ENCODE data around the gene IL20RB. TPM values are rescaled to one million over a fixed set of nuclear protein-coding genes. Genes with fewer than 3 reads are reported as not detected.
"Not testable (repeated sequence)": the region's sequence is repeated elsewhere in the genome, so short reads cannot be mapped to it uniquely, and the experiment has no call there.

Gene IL20RB
- total RNA-seq, 1 donor from 2014 or later: not detected

DNA sequence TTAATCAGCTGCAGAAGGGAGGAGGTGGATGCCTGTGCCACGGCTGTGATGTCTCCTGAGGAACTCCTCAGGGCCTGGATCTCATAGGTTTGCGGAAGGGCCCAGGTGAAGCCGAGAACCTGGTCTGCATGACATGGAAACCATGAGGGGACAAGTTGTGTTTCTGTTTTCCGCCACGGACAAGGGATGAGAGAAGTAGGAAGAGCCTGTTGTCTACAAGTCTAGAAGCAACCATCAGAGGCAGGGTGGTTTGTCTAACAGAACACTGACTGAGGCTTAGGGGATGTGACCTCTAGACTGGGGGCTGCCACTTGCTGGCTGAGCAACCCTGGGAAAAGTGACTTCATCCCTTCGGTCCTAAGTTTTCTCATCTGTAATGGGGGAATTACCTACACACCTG is 52.4 kb downstream of the IL20RB start:
- DNase-seq (ENCODE audit: low read depth): no peak
- H3K4me3 ChIP-seq (ENCODE audit: low read depth, low read length): no peak overlapping the region
- TF ChIP-seq, protein P1, sequence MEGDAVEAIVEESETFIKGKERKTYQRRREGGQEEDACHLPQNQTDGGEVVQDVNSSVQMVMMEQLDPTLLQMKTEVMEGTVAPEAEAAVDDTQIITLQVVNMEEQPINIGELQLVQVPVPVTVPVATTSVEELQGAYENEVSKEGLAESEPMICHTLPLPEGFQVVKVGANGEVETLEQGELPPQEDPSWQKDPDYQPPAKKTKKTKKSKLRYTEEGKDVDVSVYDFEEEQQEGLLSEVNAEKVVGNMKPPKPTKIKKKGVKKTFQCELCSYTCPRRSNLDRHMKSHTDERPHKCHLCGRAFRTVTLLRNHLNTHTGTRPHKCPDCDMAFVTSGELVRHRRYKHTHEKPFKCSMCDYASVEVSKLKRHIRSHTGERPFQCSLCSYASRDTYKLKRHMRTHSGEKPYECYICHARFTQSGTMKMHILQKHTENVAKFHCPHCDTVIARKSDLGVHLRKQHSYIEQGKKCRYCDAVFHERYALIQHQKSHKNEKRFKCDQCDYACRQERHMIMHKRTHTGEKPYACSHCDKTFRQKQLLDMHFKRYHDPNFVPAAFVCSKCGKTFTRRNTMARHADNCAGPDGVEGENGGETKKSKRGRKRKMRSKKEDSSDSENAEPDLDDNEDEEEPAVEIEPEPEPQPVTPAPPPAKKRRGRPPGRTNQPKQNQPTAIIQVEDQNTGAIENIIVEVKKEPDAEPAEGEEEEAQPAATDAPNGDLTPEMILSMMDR (conservative IDR thresholded peaks at IDR 0.05; ENCODE audit: low read depth, low read length): no peak

DNA sequence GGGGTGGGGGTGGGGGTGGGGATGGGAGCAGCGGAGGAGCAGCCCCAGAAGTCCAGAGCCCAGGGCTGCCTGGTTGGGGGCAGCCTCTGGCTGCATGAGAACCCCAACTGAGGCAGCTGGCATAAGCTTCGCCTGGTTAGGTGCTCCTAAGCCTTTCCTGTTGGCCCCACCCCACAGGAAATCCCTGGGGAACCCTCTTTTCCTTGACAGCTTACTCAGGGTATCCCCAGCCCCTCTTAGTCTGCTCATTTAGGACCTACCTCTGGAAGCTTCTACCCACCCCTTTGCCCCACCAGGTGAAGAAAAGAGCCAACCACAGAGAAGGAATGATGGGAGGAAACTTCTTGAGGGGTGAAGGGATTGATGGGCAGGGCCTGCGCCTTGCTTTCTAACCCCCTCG is 53.4 kb downstream of the IL20RB start:
- TF ChIP-seq, protein P1 (conservative IDR thresholded peaks at IDR 0.05; ENCODE audit: low read depth, low read length): no peak
- DNase-seq (ENCODE audit: low read depth): no peak
- no peak overlapping the region for H3K4me3 ChIP-seq (ENCODE audit: low read depth, low read length)

DNA sequence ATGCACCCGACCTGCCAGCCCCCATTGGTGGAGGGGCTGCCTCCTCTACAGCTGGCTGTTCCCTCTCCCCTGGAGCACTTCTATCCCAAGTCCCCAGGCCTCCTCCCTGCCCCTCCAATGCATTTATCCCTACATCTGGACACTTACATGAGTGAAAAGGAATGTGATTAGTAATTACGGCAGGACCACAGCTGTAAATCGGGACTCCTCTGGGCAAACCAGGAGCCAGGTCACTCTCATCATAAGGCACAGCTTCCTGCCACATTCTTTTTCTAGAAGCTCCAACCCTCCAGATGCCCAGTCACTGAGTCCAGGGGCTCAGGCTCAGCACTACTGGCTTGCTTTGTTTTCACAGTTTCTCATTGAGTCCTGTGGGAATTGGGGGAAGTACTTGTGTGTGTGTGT is 54.3 kb downstream of the IL20RB start:
- TF ChIP-seq, protein P1 (conservative IDR thresholded peaks at IDR 0.05; ENCODE audit: low read depth, low read length): no peak
- DNase-seq (ENCODE audit: low read depth): no peak
- no peak overlapping the region for H3K4me3 ChIP-seq (ENCODE audit: low read depth, low read length)

DNA sequence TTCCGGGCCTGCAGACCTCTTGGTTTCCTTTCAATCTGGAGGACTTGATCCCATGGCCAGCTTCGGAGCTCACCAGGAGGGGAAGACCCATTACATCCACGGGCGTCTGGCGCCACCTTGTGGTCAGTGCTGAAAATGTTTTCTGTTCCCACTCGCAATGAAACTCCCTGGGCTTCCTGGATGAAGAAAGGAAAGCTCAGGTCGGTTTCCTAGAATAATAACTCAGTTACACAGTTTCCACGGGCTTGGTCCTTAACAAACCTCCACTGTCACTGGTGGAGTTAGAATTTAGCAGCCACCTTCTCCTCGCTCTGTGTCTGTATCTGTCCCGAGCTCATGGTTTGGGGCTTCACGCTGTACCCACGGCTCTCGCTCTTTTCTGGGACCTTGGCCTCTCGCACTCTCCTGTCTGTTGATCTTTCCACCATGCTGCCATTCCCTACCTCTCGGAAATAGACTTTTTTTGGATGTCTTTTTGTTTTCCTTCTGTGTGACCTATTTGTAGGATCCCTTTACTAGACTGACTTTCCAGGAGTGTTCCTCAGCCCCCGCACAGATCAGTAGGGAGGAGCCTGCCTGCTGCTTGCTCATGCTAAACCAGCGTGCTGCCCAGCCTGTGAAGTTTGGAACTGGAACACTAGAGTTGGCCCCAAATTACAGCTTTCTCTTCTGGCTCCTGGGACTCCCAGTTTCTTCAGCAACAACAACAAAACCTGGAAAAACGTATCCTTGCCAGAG is 56.3 kb downstream of the IL20RB start:
- DNase-seq (ENCODE audit: low read depth): peak; percentile 41
- TF ChIP-seq, protein P1 (conservative IDR thresholded peaks at IDR 0.05; ENCODE audit: low read depth, low read length): peak; percentile 85
- H3K4me3 ChIP-seq (ENCODE audit: low read depth, low read length): peak overlapping the region; percentile 71

DNA sequence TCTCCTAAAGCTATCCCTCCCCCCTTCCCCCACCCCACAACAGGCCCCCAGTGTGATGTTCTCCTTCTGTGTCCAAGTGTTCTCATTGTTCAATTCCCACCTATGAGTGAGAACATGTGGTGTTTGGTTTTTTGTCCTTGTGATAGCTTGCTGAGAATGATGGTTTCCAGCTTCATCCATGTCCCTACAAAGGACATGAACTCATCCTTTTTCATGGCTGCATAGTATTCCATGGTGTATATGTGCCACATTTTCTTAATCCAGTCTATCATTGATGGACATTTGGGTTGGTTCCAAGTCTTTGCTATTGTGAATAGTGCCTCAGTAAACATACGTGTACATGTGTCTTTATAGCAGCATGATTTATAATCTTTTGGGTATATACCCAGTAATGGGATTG is 59.5 kb downstream of the IL20RB start:
- H3K4me3 ChIP-seq (ENCODE audit: low read depth, low read length); DNase-seq (ENCODE audit: low read depth): not testable (repeated sequence)

DNA sequence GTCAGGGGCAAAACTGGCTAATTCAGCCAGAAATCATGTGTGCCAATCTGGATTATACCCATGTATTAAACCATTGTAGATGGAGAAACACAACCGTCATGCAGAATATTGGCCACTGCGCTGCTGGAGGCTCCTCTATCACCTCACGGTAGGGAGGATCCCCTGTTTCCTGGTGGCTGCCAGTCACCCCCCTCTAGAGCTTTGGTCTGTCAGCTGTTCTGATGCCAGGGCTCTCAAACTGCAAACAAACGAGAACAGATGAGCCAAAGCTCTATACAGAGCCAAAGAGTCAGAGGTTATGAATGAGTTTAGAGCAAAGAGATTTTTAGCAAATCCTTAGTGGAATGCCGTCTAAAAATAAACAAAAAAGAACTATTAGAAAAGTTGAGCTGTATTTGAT is 62.5 kb downstream of the IL20RB start:
- TF ChIP-seq, protein P1 (conservative IDR thresholded peaks at IDR 0.05; ENCODE audit: low read depth, low read length): no peak
- no peak overlapping the region for H3K4me3 ChIP-seq (ENCODE audit: low read depth, low read length)
- no peak for DNase-seq (ENCODE audit: low read depth)

DNA sequence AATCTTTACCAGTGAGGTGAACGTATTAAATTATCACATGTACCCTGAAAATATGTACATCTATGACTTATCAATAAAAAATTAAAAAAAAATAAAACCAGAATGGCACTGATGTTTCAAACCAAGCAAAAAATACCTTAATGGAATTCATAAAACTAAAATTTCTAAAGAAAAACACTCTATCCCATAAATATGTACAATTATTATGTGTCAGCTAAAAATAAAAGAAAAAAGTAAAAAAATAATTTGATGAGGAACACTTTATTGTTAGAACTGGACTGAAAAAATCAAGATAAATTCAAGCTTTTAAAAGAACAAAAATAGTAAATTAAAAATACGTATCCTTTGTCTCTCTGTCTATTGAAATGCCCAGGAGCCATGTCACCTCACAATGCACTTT is 63.1 kb downstream of the IL20RB start:
- DNase-seq (ENCODE audit: low read depth): no peak
- TF ChIP-seq, protein P1 (conservative IDR thresholded peaks at IDR 0.05; ENCODE audit: low read depth, low read length): no peak
- H3K4me3 ChIP-seq (ENCODE audit: low read depth, low read length): no peak overlapping the region

Measured in epithelial cell of proximal tubule (primary cell).